OCI-LY3 (cell line): ENCODE measurements around the gene TMEM106C.

Experiments used
- CTCF ChIP-seq: fragments of 200-600, 300-600 bp; sonication (generic); IDR thresholded peaks from 2 replicates; pipeline ENCODE4 v1.5.1; 2014; ENCODE audit warnings: antibody characterized with exemption, low read length, low read depth
- EZH2phosphoT487 ChIP-seq: fragments of 200-600 bp; shearing (Covaris generic); IDR thresholded peaks from 2 replicates; pipeline ENCODE4 v1.6.1; 2018; ENCODE audit warnings: antibody characterized with exemption, mixed run types, low read depth

DNA sequence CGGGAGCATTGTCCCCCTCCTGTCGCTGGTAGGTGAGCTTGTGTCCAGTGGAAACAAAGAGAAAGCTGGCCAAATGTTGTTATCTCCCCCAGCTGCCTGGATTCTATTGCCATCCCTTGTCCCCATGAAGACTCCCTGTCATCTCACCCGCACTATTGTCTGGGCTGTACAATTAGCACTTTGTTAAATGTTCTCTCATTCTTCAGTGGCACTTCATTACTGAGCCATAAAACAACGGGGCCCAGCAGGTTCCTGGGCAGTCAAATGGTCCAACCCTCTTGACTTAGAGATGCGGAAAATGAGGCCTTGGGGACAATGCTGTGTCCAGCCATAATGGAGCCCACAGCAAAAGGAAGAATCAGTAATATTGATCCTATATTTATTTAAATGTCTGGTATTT is 54.1 kb downstream of the TMEM106C start:
- no peak for TF ChIP-seq CTCF
- no peak for TF ChIP-seq EZH2phosphoT487
